ENCODE results near the gene SCN5A.
"Not testable (repeated sequence)": the region's sequence is repeated elsewhere in the genome, so short reads cannot be mapped to it uniquely, and the experiment has no call there.

Gene SCN5A

DNA sequence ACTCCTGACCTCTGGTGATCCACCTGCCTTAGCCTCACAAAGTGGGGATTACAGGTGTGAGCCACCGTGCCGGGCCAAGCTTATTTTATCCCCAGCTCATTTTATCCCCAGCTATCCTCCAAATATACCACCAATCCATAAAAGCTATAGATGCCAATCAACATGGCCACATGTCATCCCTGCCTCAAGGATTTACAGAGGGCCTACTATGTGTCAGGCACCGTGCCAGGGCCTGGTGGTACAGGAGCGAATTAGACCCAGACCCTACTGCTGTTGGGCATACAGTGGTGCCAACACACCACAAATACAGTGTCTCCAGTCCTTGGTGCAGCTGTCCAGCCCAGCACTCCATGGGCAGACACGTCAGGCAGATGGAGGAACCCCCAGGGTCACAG lies 73.4 kb downstream of the SCN5A start:
- DNase-seq = no peak

- no peak for DNase-seq
Observed at GRCh38 chr3:38575279-38575843, 74.1 kb downstream of the SCN5A start.

DNA sequence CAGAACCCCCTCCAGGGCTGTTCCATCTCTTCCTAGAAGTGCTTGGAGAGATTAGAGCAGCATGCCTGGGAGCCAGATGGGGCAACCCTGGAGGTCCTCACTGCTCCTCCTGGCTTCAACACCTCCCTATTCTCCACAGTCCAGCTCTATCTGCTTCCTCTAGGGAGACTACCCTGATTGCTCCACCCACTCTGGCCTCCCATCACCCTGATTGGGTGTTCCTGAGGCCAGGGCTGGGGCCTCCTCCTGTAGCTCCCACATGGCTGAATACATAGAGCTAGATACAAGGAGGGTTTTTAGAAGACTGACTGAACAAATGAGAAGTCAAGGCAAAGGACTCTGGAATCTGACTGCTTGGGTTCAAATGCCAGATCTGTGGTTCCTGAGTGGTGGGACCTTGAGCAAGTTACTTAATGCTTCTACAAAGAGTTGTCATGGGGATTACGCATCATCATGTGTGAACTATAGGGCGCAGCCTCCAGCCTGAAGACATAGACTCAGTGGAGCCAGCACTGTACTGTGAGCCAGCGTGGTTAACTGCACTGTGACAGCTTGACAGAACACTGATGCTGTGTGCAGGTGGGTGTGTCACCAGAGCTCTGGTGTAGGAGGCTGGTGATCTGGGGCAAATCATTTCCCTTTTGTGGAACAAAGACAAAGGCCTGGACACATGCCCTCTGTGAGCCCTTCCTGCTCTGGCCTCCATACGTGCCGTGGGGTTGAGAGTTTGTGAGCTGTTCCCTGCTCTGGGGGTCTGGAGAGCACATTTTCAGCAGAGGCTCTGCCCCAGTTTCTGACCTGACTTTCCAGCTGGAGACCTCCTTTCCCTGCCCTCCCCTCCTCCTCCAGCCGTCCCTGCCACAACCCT lies 74.8 kb downstream of the SCN5A start:
- no peak for DNase-seq

DNA sequence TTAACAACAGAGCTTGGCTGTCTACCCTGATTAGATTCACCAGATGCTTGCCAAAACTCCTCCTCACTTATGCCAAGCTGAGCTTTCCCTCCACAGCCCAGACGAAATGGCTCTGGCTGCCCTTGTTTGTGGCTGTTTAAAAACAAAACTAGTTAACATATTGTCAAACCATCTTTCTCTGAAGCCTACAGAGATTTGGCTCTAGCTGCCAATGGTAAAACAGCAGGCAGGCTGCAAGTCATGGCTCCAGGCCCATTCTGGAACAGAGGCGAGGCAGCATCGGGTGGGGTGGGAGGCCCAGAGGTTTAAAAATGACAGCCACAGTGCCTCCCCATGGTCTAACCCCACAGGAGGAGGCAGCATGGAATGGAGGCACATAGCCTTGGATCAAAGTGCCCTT lies 75.9 kb downstream of the SCN5A start:
- DNase-seq = no peak

DNA sequence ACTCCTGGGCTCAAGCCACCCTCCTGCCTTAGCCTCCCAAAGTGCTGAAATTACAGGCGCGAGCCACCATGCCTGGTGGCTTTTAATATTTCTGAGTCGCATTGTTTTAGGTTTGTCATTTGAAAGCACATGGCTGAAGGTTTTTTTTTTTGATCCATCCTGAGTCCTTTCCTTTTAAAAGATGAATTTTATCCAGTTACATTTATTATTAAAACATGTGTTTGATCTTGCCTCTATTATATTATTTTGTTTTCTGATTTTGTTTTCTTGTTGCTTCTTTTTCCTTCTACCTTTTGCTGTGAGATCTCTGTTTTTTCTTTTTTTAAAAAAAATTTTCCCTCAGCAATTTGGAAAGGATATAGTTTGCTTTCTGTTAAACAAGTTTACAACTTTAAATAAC lies 76.4 kb downstream of the SCN5A start:
- DNase-seq = no peak

- no peak for DNase-seq
Observed at GRCh38 chr3:38567498-38567897, 82.0 kb downstream of the SCN5A start.

DNA sequence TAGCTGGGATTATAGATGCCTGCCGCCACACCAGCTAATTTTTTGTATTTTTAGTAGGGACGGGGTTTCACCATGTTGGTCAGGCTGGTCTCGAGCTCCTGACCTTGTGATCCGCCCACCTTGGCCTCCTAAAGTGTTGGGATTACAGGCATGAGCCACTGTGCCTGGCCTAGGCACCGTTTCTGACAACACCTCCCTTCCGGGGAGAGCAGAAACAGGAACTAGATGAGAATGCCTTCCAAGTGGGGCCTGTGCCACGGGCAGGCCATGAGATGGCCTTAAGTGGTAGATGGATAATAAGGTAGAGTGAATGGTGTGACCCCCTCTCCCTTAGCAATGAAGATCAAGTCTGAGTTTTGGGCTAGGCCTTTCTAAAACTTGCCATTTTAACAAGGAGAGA lies 82.7 kb downstream of the SCN5A start:
- not testable (repeated sequence) for DNase-seq

DNA sequence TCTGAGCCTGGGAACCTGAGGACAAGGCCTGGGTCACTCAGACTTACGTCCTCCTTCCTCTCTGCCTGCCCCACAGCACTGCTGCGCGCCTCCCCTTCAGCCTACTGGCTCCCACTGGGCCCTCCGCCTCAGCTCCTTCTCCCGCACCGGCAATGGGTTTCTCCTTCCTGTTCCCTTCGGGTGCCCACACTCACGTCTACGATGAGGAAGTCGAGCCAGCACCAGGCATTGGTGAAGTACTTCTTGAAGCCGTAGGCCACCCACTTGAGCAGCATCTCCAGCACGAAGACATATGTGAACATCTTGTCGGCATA lies 83.3 kb downstream of the SCN5A start:
- no peak for DNase-seq

GRCh38 chr3:38565339-38566214 lies 83.9 kb downstream of the SCN5A start:
- DNase-seq = no peak

DNA sequence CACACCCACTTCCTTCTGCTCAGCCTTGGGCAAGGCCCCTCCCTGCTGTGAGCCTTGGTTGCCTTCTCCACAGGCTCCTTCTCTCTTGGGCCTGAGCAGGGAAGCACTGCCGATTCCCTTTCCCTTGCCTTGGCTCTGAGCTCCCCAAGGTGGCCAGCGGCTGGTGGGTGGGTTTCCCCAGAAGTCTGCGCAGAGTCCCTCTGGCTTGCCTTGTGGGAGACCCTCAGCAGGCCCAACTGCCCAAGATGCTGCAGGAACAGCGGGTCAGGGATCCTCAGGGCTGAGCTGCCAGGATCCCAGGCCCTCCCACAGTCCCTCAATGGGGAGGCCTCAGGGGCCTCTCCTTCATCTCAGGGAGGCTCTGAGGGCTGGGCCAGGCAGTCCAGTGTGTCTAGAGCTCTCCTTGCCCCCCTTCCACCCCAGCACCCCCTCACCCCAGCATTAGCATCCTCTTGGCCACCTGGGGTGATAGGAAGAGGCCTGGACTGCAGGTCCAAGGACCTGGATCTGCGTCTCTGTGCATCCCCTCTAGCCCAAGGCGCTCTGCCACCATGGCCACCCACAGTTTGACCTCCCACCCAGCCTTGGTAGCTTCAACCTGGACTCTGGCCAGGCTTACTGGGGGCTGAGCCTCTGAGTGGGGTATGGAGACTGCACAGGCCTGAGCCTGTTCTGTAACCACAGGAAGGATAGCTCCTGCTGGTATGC lies 84.7 kb downstream of the SCN5A start:
- no peak for DNase-seq

GRCh38 chr3:38563886-38564270 lies 85.6 kb downstream of the SCN5A start:
- no peak for DNase-seq

DNA sequence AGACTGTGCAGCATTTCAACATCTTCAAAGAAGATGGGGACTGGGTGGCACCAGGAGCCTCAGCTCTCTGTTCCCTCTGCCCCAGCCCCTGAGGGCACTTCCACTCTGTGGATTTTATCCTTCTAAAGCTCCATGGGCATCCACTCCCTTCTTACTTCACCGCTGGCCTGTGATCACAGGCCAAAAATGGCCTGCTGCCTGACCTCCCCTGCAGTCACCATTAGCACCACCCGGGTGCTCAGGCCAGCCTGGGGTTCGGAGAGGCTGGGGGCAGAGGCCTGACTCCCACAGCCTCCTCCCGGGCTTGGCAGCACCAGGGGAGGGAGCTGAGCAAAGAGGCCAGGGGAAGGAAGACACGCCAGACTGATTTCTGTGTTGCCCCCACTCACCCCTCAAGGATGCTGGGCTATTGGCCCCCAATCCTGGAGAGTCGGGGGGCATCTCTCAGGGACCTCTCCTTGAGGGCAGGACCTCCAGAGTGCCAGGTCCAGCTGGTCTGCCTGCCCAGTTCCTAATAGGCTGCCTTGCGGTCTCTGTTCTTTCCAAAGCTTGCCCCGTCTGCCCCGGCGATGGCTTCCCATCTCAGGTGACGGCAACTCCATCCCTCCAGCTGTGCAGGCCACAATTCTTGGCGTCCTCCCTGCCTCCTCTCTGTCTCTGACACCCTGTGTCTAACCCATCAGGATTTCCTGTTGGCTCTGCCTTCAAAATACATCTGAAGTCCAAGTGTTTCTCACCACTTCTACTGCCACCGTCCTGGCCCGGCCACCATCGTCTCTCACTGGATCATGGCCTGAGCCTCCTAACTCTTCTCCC lies 86.2 kb downstream of the SCN5A start:
- no peak for DNase-seq

DNA sequence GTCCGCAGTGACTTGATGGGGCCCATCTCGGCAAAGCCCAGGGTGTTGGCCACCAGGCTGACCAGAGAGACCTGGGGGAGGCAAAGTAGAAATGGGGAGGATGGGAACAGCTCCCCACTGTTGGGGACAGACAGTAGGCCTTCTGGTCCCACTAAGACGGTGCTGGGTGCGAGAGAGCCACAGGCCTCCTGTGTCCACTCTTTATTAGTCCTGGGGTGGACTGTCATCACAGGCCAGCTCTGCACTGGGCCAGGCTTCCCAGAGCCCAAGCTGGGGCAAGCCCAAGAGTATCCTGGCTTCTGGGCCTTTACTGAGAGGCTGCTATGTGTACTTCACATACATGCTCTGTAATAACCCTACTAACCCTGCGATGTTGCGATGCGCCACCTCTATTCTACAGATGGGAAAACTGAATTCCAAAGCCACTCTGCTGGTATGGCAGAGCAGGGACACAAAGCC lies 87.0 kb downstream of the SCN5A start:
- no peak for DNase-seq

DNA sequence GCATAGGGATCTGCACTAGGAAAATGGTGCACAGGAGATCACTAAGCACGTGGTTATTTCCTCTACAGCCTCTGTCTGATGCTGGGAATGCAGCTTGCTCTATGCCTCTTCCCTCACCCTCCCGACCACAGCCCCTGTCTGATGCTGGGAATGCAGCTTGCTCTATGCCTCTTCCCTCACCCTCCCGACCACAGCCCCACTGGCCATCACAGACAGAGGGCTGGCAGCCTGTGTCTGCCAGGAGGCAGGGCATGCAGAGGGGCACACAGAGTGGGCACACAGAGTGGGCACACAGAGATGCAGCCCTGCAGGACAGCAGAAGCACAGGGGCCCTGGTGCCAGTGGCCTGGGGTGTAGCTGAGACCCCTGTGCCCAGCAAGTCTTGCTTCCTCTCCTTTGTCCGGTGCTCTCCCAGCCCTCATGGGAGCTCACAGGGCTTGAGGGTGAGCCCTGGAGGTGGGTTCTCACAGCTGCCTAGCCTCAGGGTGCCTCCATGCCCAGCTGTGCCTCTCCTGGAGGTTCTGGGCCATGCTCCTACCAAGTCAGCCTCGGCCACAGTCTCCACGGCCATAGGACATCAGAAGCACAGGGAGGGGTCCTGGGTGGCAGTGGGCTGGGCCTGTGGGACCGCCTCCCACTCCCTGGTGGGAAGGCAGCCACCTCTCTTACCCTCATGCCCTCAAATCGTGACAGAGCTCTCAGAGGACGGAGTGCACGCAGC lies 87.6 kb downstream of the SCN5A start:
- DNase-seq = no peak

DNA sequence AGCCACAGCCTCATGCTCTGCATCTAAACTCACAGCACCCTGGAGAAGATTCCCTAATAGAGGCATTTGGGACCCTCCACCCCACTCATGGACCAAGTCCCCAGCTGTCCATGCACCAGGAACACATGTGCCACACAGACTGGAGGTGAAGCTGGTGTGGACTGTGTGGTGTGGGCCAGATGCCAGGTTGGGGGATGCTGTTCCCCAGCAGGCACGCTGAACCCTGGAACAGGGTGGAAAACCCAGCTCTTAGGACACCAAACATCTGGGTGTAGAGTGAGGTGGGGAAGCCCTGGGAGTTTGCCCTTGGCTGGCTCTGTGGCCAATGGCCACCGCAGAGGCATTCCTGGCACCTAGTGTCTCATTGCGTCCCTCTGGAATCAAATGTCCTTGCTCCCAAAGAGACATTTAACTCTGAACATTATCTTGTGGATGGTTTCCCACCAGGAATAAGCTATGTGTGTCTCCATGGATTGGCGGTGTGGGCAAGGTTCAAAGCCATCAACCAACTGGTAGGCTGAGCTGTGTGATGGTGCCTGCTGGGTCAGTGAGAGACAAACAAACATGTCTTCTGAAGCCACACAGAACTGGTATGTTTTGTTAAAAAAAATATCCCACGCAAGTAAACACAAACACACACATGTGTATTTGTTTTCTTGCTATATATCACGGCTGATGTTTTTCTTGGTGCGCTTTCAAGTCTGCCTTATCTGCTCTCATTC lies 88.3 kb downstream of the SCN5A start:
- DNase-seq = no peak

DNA sequence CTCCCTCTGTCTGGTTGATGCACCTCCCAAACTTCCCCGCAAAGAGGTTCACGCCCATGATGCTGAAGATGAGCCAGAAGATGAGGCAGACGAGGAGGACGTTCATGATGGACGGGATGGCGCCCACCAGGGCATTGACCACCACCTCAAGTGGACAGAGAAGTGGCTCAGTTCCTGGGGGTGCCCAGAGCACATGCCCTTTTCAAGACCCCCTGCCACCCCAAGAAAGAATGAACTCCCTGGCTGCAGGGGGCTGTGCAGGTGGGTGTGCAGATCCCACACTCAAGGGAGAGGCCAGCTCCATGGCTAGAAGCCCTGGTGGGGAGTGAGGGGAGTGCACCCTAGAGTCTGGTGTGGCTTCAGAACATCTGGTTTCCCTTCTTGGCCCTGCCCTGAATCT lies 89.2 kb downstream of the SCN5A start:
- DNase-seq = no peak

GRCh38 chr3:38558864-38559263 lies 90.6 kb downstream of the SCN5A start:
- DNase-seq = no peak

GRCh38 chr3:38556640-38557358 lies 92.7 kb downstream of the SCN5A start:
- no peak for DNase-seq

DNA sequence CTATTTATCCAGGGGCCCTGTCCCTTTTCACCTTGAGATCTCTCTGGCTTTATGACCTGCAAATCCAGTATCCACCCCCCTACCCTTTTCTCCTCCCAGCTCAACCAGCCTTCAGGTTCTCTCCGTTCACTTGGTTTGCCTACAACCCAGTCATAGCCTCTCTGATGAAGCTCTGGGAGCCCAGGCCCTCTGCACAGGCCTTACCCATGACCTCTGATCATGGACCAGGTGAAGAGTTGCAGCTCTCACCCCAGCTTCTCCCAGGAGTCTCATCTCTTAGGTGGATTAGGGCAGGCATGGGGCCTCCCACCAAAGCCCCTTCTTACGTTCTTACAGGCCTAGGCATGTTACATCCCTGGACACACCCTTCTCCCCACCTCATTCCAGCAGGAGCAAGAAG lies 93.6 kb downstream of the SCN5A start:
- no peak for DNase-seq

DNA sequence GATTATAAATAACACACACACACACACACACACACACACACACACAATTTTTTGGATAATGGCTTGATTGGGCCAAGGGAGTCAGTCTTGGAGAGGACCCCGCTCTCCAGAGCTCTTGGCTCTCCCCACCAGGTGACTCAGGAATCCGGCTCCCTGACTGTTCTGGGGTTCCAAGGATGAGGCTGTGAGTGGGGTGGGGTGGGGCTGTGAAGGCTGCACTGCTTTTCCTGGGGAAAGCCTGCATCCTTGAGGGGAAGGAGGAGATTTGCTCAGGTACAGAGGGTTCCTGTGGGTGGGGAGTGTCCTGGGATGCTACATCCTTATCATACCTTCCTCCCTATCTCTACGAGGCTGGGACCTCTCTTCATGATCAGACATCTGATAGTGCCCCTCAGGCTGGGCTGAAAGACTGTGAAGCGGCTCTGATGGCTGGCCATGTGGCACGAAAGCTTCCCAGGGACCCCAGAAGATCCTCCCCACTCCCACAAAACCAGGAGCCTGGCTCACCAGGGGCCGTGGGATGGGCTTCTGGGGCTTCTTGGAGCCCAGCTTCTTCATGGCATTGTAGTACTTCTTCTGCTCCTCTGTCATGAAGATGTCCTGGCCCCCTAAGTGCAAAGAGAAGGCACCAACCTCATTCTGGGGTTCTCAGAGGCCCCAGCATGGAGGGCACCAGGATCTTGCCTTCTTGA lies 94.2 kb downstream of the SCN5A start:
- DNase-seq = no peak

Data from NCI-H226 (cell line).